H1 (cell line): ENCODE results near the gene SSH2. TPM values are rescaled to one million over a fixed set of nuclear protein-coding genes. Genes with fewer than 3 reads are reported as not detected.
A peak's percentile ranks its signal among the peaks of the same experiment; 100 is the strongest.

Source experiments
- BACH1 ChIP-seq: IDR thresholded peaks from 2 replicates; pipeline ENCODE4 v1.6.1; 2012; ENCODE audit warnings: low read length, improper control_type of control experiment
- BRCA1 ChIP-seq: IDR thresholded peaks from 2 replicates; pipeline ENCODE4 v1.6.1; 2012; ENCODE audit warnings: low read depth, low read length, improper control_type of control experiment
- CBX5 ChIP-seq: fragments of 300-800, 300-1000 bp; sonication (generic); IDR thresholded peaks from 2 replicates; pipeline ENCODE4 v1.7.1; 2016; ENCODE audit warnings: antibody characterized with exemption, low read length, low read depth
- CBX8 ChIP-seq: fragments of 300-800, 300-1000 bp; sonication (generic); IDR thresholded peaks from 2 replicates; pipeline ENCODE4 v1.7.1; 2016; ENCODE audit warnings: low read depth, low read length, borderline replicate concordance
- CHD2 ChIP-seq: IDR thresholded peaks from 2 replicates; pipeline ENCODE4 v1.6.1; 2012; ENCODE audit warnings: low read length, improper control_type of control experiment
- CTBP2 ChIP-seq: IDR thresholded peaks from 2 replicates; pipeline ENCODE4 v1.7.0; 2011; ENCODE audit warnings: borderline replicate concordance, mild to moderate bottlenecking, moderate library complexity, mixed read lengths, low read length; ENCODE audit not compliant: insufficient read depth, insufficient read length
- EGR1 ChIP-seq: IDR thresholded peaks from 2 replicates; pipeline ENCODE4 v1.6.1; 2011; ENCODE audit warnings: low read depth, low read length, borderline replicate concordance
- FOSL1 ChIP-seq: IDR thresholded peaks from 2 replicates; pipeline ENCODE4 v1.6.1; 2011; ENCODE audit warnings: mild to moderate bottlenecking, low read depth, low read length, moderate library complexity; ENCODE audit not compliant: insufficient read depth
- GABPA ChIP-seq: IDR thresholded peaks from 2 replicates; pipeline ENCODE4 v1.6.1; 2011; ENCODE audit warnings: mild to moderate bottlenecking, low read length, moderate library complexity, borderline replicate concordance; ENCODE audit not compliant: insufficient read depth
- NRF1 ChIP-seq: IDR thresholded peaks from 2 replicates; pipeline ENCODE4 v1.6.1; 2011; ENCODE audit warnings: mild to moderate bottlenecking, low read depth, low read length, improper control_type of control experiment
- RBBP5 ChIP-seq: IDR thresholded peaks from 2 replicates; pipeline ENCODE4 v1.7.1; 2012; ENCODE audit warnings: low read depth, mild to moderate bottlenecking, inconsistent platforms, low read length, moderate library complexity, borderline replicate concordance
- RNF2 ChIP-seq: fragments of 200-900, 300-1000 bp; sonication (generic); IDR thresholded peaks from 2 replicates; pipeline ENCODE4 v1.7.1; 2016; ENCODE audit warnings: borderline replicate concordance, low read depth, mild to moderate bottlenecking, antibody characterized with exemption, low read length; ENCODE audit not compliant: poor library complexity, severe bottlenecking; ENCODE audit errors: missing control alignments
- SIN3A ChIP-seq, 2 experiments: IDR thresholded peaks in 1 of 2; conservative IDR thresholded peaks in 1 of 2; 2 replicates each; pipeline ENCODE4 v1.6.1; 2011 to 2012; ENCODE audit warnings: low read length in 2 of 2, improper control_type of control experiment in 1 of 2, low read depth in 1 of 2, mild to moderate bottlenecking in 1 of 2
- SIX5 ChIP-seq: IDR thresholded peaks from 2 replicates; pipeline ENCODE4 v1.6.1; 2011; ENCODE audit warnings: mild to moderate bottlenecking, low read depth, low read length
- TAF1 ChIP-seq: IDR thresholded peaks from 2 replicates; pipeline ENCODE4 v1.6.1; 2011; ENCODE audit warnings: mild to moderate bottlenecking, low read depth, low read length
- TBP ChIP-seq: IDR thresholded peaks from 2 replicates; pipeline ENCODE4 v1.6.1; 2011; ENCODE audit warnings: low read depth, low read length, improper control_type of control experiment
- TEAD4 ChIP-seq: IDR thresholded peaks from 2 replicates; pipeline ENCODE4 v1.6.1; 2012; ENCODE audit warnings: low read depth, low read length, inconsistent platforms, mixed read lengths
- ZNF274 ChIP-seq: IDR thresholded peaks from 2 replicates; pipeline ENCODE4 v1.7.0; 2012; ENCODE audit warnings: low read length, borderline replicate concordance; ENCODE audit errors: extremely low read depth
- polyA plus RNA-seq, 7 experiments: library from polyadenylated mRNA; depleted of rRNA in 3 of 7; stranded (reverse) in 5 of 7; unstranded in 2 of 7; fragments of >200 nt in 5 of 7; fragments of 200-250 nt in 2 of 7; gene quantifications; 1 replicate in 5 of 7; 2 replicates in 1 of 7; 4 replicates in 1 of 7; pipeline versions ENCODE4 v1.2.1 to v1.2.3, GENCODE V29; 2011 to 2013; ENCODE audit warnings: missing spikeins in 2 of 7, mixed read lengths in 2 of 7
- total RNA-seq: library from RNA; stranded (reverse); fragmentation: NEBNext Ultra II Directional; extraction: Animal tissue kit (Norgen Biotek cat#: 25700); gene quantifications from 2 replicates; pipeline ENCODE4 v1.2.1, GENCODE V29; 2021
- TF ChIP-seq, protein P1 (sequence below): IDR thresholded peaks from 2 replicates; pipeline ENCODE4 v1.6.1; 2012; ENCODE audit warnings: inconsistent platforms
- TF ChIP-seq, protein P2 (sequence below): IDR thresholded peaks from 2 replicates; pipeline ENCODE4 v1.6.1; 2011; ENCODE audit warnings: low read length, improper control_type of control experiment
- TF ChIP-seq, protein P3 (sequence below): IDR thresholded peaks from 2 replicates; pipeline ENCODE4 v1.6.1; 2011; ENCODE audit warnings: low read depth, mild to moderate bottlenecking, low read length; ENCODE audit not compliant: insufficient read depth

SSH2 gene
- total and polyA plus RNA-seq, 2 of the 8 experiments (the other 6 are each of a cell fraction or from before 2014, with no cell fraction given), result 5.2 to 15.9 TPM

DNA sequence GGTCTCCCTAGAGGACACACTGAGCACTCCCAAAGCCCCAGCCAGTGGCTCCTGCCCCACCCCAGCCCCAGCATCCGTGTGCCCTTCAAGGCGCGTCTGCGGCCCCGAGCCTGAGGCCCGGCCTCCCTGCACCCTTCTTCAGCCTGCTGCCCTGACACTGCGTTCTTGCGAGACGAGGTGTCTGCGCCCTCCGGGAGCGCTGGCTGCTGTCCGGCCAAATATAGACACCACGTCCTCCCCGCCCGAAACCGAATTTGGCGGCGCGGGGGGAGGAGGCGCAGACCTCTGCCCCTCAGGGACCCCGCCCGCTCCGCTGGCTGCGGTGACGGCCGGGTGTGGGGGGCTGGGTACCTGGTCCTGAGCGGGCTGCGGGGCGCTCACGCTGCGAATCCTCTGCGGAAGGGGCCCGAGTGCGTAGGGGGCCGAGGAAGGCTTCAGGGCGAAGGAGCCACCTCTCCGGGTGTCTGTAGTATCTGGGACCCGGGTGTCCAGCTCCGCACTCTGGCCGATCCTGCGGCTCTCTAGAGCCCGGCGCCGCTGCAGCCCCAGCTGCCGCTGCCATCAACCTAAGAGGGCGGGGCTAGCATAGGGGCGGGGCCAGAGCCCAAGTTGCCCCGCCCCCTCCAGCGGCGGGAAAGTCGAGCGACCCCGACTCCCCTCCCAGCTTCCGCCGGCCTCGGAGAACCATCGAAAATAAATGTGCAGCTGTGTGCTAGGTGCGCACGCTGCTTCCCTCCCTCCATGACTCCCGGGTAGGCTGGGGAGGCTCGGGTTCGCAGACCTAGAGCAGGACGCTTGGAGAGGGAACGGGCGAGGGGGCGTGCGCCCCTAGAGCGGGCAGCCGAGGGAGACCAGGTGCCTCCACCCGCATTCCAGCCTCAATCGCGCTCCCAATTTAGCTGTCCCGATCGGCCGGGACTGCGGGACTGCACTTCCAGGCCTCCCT, 307.4 kb downstream of the SSH2 start, which contains the start of gene CORO6 (continued):
- TF ChIP-seq SIN3A (conservative IDR thresholded peaks at IDR 0.05 in 1 of 2, IDR thresholded peaks at IDR 0.05 in 1 of 2; ENCODE audit: low read depth in 1 of 2, low read length in 2 of 2) (peak in 1 of 2 experiments; percentile 22; a peak in 1 of 4 replicates), GABPA (no peak), ZNF274 (no peak), NRF1 (no peak), EGR1 (no peak; the same call in 1 of the 2 replicates), CHD2 (no peak), BACH1 (no peak), RNF2 (peak; percentile 31), FOSL1 (no peak), CBX5 (no peak), TEAD4 (peak; percentile 92), SIX5 (no peak), CTBP2 (no peak), TBP (peak; percentile 45; the same call in 1 of the 2 replicates), RBBP5 (peak; percentile 91; the same call in 1 of the 2 replicates), TAF1 (peak; percentile 73), BRCA1 (no peak), CBX8 (no peak)
- TF ChIP-seq, protein P1, sequence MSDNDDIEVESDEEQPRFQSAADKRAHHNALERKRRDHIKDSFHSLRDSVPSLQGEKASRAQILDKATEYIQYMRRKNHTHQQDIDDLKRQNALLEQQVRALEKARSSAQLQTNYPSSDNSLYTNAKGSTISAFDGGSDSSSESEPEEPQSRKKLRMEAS, result peak; percentile 69
- TF ChIP-seq, protein P2, sequence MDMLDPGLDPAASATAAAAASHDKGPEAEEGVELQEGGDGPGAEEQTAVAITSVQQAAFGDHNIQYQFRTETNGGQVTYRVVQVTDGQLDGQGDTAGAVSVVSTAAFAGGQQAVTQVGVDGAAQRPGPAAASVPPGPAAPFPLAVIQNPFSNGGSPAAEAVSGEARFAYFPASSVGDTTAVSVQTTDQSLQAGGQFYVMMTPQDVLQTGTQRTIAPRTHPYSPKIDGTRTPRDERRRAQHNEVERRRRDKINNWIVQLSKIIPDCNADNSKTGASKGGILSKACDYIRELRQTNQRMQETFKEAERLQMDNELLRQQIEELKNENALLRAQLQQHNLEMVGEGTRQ, result no peak
- TF ChIP-seq, protein P3, sequence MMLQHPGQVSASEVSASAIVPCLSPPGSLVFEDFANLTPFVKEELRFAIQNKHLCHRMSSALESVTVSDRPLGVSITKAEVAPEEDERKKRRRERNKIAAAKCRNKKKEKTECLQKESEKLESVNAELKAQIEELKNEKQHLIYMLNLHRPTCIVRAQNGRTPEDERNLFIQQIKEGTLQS, result no peak
